IMR-90 (cell line): Measurements from ENCODE around the gene WIPI1. TPM values are rescaled to one million over a fixed set of nuclear protein-coding genes. Genes with fewer than 3 reads are reported as not detected.

Experiments used
- ATAC-seq: fragments of 200-7000 bp; cut with Tn5 transposase; 2 replicates; pipeline ENCODE4 v1.9.1; 2020; ENCODE audit warnings: low read depth, mild to moderate bottlenecking, moderate library complexity
- BruUV-seq: library from RNA; stranded (reverse); fragments of 400-500 nt; replicated peaks from 2 replicates; lab custom pipeline; 2021; lab: Mats Ljungman, UMichigan
- CTCF ChIA-PET: fragments of 300-600 bp; formaldehyde crosslinking; extraction: SDS; loops from one replicate; lab custom pipeline; 2021; ENCODE audit warnings: antibody characterized with exemption; lab: Yijun Ruan, JAX
- POLR2A ChIA-PET: fragments of 300-600 bp; sonication (Branson Sonifier 250); formaldehyde crosslinking; loops from one replicate; lab custom pipeline; 2022; ENCODE audit warnings: antibody characterized with exemption; ENCODE audit not compliant: unreplicated experiment; lab: Charles Lee
- DNase-seq: peaks from one replicate; pipeline ENCODE4 v3.0.0; 2013
- H2AFZ ChIP-seq: replicated peaks from 2 replicates; pipeline ENCODE3; 2013; ENCODE audit warnings: low read length, mild to moderate bottlenecking; ENCODE audit not compliant: poor library complexity
- H2AK5ac ChIP-seq: 2 replicates; pipeline ENCODE4 v1.6.1; 2013; ENCODE audit warnings: low read depth, low read length, inconsistent platforms
- H2AK9ac ChIP-seq: replicated peaks from 2 replicates; pipeline ENCODE3; 2013; ENCODE audit warnings: mild to moderate bottlenecking, low read depth, low read length, moderate library complexity; ENCODE audit not compliant: poor library complexity
- H2BK120ac ChIP-seq: 2 replicates; pipeline ENCODE4 v1.6.1; 2013; ENCODE audit warnings: low read depth, low read length, inconsistent platforms
- H2BK15ac ChIP-seq: 3 replicates; pipeline ENCODE4 v1.6.1; 2013; ENCODE audit warnings: low read depth, low read length, inconsistent platforms
- H2BK20ac ChIP-seq: 2 replicates; pipeline ENCODE4 v1.6.1; 2013; ENCODE audit warnings: low read depth, mild to moderate bottlenecking, inconsistent platforms, low read length, moderate library complexity
- H2BK5ac ChIP-seq: 2 replicates; pipeline ENCODE4 v1.6.1; 2013; ENCODE audit warnings: mild to moderate bottlenecking, low read depth, low read length, inconsistent platforms; ENCODE audit not compliant: poor library complexity, severe bottlenecking
- H3K14ac ChIP-seq: replicated peaks from 2 replicates; pipeline ENCODE4 v1.6.1; 2013; ENCODE audit warnings: low read depth, low read length, inconsistent platforms
- H3K18ac ChIP-seq: 2 replicates; pipeline ENCODE4 v1.6.1; 2013; ENCODE audit warnings: low read depth, low read length, control low read depth
- H3K23ac ChIP-seq: 2 replicates; pipeline ENCODE4 v1.6.1; 2013; ENCODE audit warnings: low read depth, low read length, inconsistent platforms
- H3K27ac ChIP-seq: 2 replicates; pipeline ENCODE4 v1.5.1; 2013; ENCODE audit warnings: mild to moderate bottlenecking, control low read depth, low read length; ENCODE audit not compliant: insufficient read depth
- H3K27me3 ChIP-seq: 2 replicates; pipeline ENCODE4 v1.6.1; 2013; ENCODE audit warnings: low read length; ENCODE audit not compliant: control insufficient read depth, insufficient read depth
- H3K36me3 ChIP-seq: 2 replicates; pipeline ENCODE4 v1.6.1; 2013; ENCODE audit warnings: low read length, mixed read lengths; ENCODE audit not compliant: control insufficient read depth, insufficient read depth
- H3K4ac ChIP-seq: 2 replicates; pipeline ENCODE4 v1.6.1; 2013; ENCODE audit warnings: low read depth, low read length, inconsistent platforms
- H3K4me1 ChIP-seq: 2 replicates; pipeline ENCODE4 v1.6.1; 2013; ENCODE audit warnings: low read length, mixed read lengths; ENCODE audit not compliant: control insufficient read depth, insufficient read depth
- H3K4me2 ChIP-seq: 2 replicates; pipeline ENCODE4 v1.6.1; 2013; ENCODE audit warnings: low read depth, mild to moderate bottlenecking, control low read depth, low read length, moderate library complexity
- H3K4me3 ChIP-seq: 2 replicates; pipeline ENCODE4 v1.5.1; 2013; ENCODE audit warnings: low read depth, mild to moderate bottlenecking, control low read depth, low read length, moderate library complexity; ENCODE audit not compliant: insufficient read depth
- H3K56ac ChIP-seq: 2 replicates; pipeline ENCODE4 v1.6.1; 2013; ENCODE audit warnings: low read length, inconsistent platforms; ENCODE audit not compliant: insufficient read depth; ENCODE audit errors: extremely low read depth
- H3K79me1 ChIP-seq, 2 experiments: 2 replicates each; pipeline ENCODE4 v1.6.1; 2013; ENCODE audit warnings: low read length in 2 of 2, inconsistent platforms in 1 of 2, low read depth in 1 of 2
- H3K9ac ChIP-seq: 2 replicates; pipeline ENCODE4 v1.6.1; 2013; ENCODE audit warnings: low read depth, low read length, control low read depth
- H3K9me1 ChIP-seq: 2 replicates; pipeline ENCODE4 v1.6.1; 2013; ENCODE audit warnings: low read length, inconsistent platforms; ENCODE audit not compliant: insufficient read depth
- H3K9me3 ChIP-seq: 2 replicates; pipeline ENCODE4 v1.6.1; 2013; ENCODE audit warnings: low read length; ENCODE audit not compliant: control insufficient read depth, insufficient read depth
- H4K20me1 ChIP-seq: 2 replicates; pipeline ENCODE4 v1.6.1; 2013; ENCODE audit warnings: low read length, inconsistent platforms; ENCODE audit not compliant: insufficient read depth
- H4K5ac ChIP-seq: 2 replicates; pipeline ENCODE4 v1.6.1; 2013; ENCODE audit warnings: mild to moderate bottlenecking, low read depth, low read length, control low read depth
- H4K8ac ChIP-seq, 2 experiments: 2 replicates each; pipeline ENCODE4 v1.6.1; 2013; ENCODE audit warnings: low read depth in 2 of 2, low read length in 2 of 2, control low read depth in 1 of 2, inconsistent platforms in 1 of 2
- H4K91ac ChIP-seq: 2 replicates; pipeline ENCODE4 v1.6.1; 2013; ENCODE audit warnings: low read depth, low read length, inconsistent platforms; ENCODE audit not compliant: insufficient read depth
- BHLHE40 ChIP-seq: fragments of 150-350 bp; IDR thresholded peaks from 2 replicates; pipeline ENCODE4 v1.6.1; 2016; ENCODE audit warnings: mild to moderate bottlenecking, low read depth, low read length
- CTCF ChIP-seq: conservative IDR thresholded peaks from 2 replicates; pipeline ENCODE4 v1.5.1; 2012; ENCODE audit warnings: mild to moderate bottlenecking, low read depth, low read length, improper control_type of control experiment
- MAFK ChIP-seq: IDR thresholded peaks from 2 replicates; pipeline ENCODE4 v1.6.1; 2012; ENCODE audit warnings: low read depth, low read length, improper control_type of control experiment
- MAZ ChIP-seq: IDR thresholded peaks from 2 replicates; pipeline ENCODE4 v1.6.1; 2012; ENCODE audit warnings: low read depth, mild to moderate bottlenecking, low read length, improper control_type of control experiment, moderate library complexity, borderline replicate concordance
- MXI1 ChIP-seq: IDR thresholded peaks from 2 replicates; pipeline ENCODE4 v1.6.1; 2012; ENCODE audit warnings: low read depth, mild to moderate bottlenecking, low read length, moderate library complexity, borderline replicate concordance
- POLR2A ChIP-seq: IDR thresholded peaks from 2 replicates; pipeline ENCODE4 v1.6.1; 2012; ENCODE audit warnings: mild to moderate bottlenecking, low read depth, low read length
- RAD21 ChIP-seq: IDR thresholded peaks from 2 replicates; pipeline ENCODE4 v1.6.1; 2012; ENCODE audit warnings: low read length, improper control_type of control experiment
- RCOR1 ChIP-seq: IDR thresholded peaks from 2 replicates; pipeline ENCODE4 v1.6.1; 2012; ENCODE audit warnings: mild to moderate bottlenecking, low read length, improper control_type of control experiment; ENCODE audit not compliant: insufficient replicate concordance
- RFX5 ChIP-seq: IDR thresholded peaks from 2 replicates; pipeline ENCODE4 v1.8.0; 2012; ENCODE audit warnings: low read depth, mild to moderate bottlenecking, low read length, moderate library complexity
- SMC3 ChIP-seq: fragments of 150-350 bp; IDR thresholded peaks from 2 replicates; pipeline ENCODE4 v1.6.1; 2016; ENCODE audit warnings: low read depth, mild to moderate bottlenecking, antibody characterized with exemption, low read length, moderate library complexity
- WGBS, 2 experiments: methylation state at CpG; one replicate each; pipeline versions ENCODE4 v1.1.5 to v1.1.7; 2013; ENCODE audit warnings: missing lambda C conversion rate in 2 of 2; ENCODE audit not compliant: insufficient read length in 1 of 2; ENCODE audit errors: extremely low coverage in 2 of 2; 5-methylcytosine and 5-hydroxymethylcytosine counted together
- dilution Hi-C: fragments of 300-500 bp; cut with HindIII; formaldehyde crosslinking; loops from one replicate; pipeline ENCODE4 v1.14.3; 2018; ENCODE audit warnings: low sequenced_read_pairs; ENCODE audit not compliant: unreplicated experiment
- in situ Hi-C: fragments of 300-500 bp; cut with MboI; formaldehyde crosslinking; loops from 3 replicates; pipeline ENCODE4 v1.14.3; 2019; ENCODE audit warnings: low sequenced_read_pairs, inconsistent platforms, mixed read lengths
- intact Hi-C: fragments of 100-400 bp; cut with micrococcal nuclease; formaldehyde crosslinking; loops from 2 replicates; pipeline ENCODE4 v1.10.0; 2022
- polyA plus RNA-seq, 3 experiments: library from polyadenylated mRNA; depleted of rRNA; stranded (reverse); fragments of >200 nt; gene quantifications; 2 replicates each; pipeline ENCODE4 v1.2.3, GENCODE V29; 2012; ENCODE audit warnings: low replicate concordance in 1 of 3
- total RNA-seq: library from RNA; depleted of rRNA; stranded (reverse); fragments of >200 nt; gene quantifications from 2 replicates; pipeline ENCODE4 v1.2.3, GENCODE V29; 2012
- TF ChIP-seq, protein P1 (sequence below): fragments of 150-350 bp; IDR thresholded peaks from 2 replicates; pipeline ENCODE4 v1.6.1; 2016; ENCODE audit warnings: low read depth, mild to moderate bottlenecking, low read length, moderate library complexity, borderline replicate concordance

The WIPI1 gene
- total and polyA plus RNA-seq, 2 of the 4 experiments (the other 2 are of a cell fraction): 78.6 to 129 TPM

GRCh38 chr17:68435876-68436842 is 21.1 kb downstream of the WIPI1 start (continued):
- TF ChIP-seq RAD21 (peak; percentile 85), BHLHE40 (no peak)

- Histone ChIP-seq H3K27ac (no peak overlapping the region), H2BK15ac (no peak overlapping the region), H3K36me3 (peaks cover 54% of the 10 kb centered on the region), H3K4ac (no peak overlapping the region), H4K20me1 (peaks cover 10% of the 10 kb centered on the region; the same call in 1 of the 2 replicates), H3K27me3 (no peaks in the 10 kb centered on the region), H2AK9ac (no peak overlapping the region), H3K9me3 (no peaks in the 10 kb centered on the region), H3K56ac (no peak overlapping the region), H3K79me1 (peaks cover 0 to 16% of the 10 kb centered on the region in 2 experiments; a peak in 2 of 4 replicates), H2AK5ac (no peak overlapping the region), H3K9me1 (peaks cover 4% of the 10 kb centered on the region; the same call in 1 of the 2 replicates), H4K8ac (no peak overlapping the region), H2BK5ac (no peak overlapping the region), H2BK20ac (no peak overlapping the region), H3K23ac (no peak overlapping the region), H3K4me3 (no peak overlapping the region), H3K14ac (no peak overlapping the region), H2AFZ (no peak overlapping the region), H3K18ac (no peak overlapping the region), H3K9ac (no peak overlapping the region), H3K4me1 (peaks cover 7% of the 10 kb centered on the region), H3K4me2 (no peak overlapping the region), H4K91ac (no peak overlapping the region), H4K5ac (no peak overlapping the region), H2BK120ac (no peak overlapping the region)
- in situ Hi-C loops (loop anchor here (10.0 kb wide), 1 partner anchor 171 kb away; no protein-coding TSS in a partner anchor), intact Hi-C loops (loop anchor here (5.0 kb wide), 1 partner anchor 233 kb away; no protein-coding TSS in a partner anchor), dilution Hi-C loops (no loop called here)
- ATAC-seq (no peak), DNase-seq (no peak)
- POLR2A ChIA-PET: no interaction called here
- WGBS, 2 experiments: no CpG with 5 or more reads among the region's 6 CpGs
- BruUV-seq: no TSS peak
- CTCF ChIA-PET: interaction anchor here (0.7 to 1.7 kb wide), 4 partner anchors 9 to 37 kb away, joined by 3 to 9 read pairs (median 4); no protein-coding TSS in a partner anchor
- TF ChIP-seq, protein P1, sequence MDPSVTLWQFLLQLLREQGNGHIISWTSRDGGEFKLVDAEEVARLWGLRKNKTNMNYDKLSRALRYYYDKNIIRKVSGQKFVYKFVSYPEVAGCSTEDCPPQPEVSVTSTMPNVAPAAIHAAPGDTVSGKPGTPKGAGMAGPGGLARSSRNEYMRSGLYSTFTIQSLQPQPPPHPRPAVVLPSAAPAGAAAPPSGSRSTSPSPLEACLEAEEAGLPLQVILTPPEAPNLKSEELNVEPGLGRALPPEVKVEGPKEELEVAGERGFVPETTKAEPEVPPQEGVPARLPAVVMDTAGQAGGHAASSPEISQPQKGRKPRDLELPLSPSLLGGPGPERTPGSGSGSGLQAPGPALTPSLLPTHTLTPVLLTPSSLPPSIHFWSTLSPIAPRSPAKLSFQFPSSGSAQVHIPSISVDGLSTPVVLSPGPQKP: no peak
- TF ChIP-seq RCOR1 (no peak), MAFK (no peak), RAD21 (no peak), SMC3 (no peak), RFX5 (no peak), MAZ (no peak), CTCF (no peak), POLR2A (no peak), BHLHE40 (no peak), MXI1 (no peak)
These were observed 21.9 kb downstream of the WIPI1 start for GRCh38 chr17:68435361-68435760.
